ENCODE measurements around the gene NCAPG2. TPM values are rescaled to one million over a fixed set of nuclear protein-coding genes. Genes with fewer than 3 reads are reported as not detected.

Gene NCAPG2, protein sequence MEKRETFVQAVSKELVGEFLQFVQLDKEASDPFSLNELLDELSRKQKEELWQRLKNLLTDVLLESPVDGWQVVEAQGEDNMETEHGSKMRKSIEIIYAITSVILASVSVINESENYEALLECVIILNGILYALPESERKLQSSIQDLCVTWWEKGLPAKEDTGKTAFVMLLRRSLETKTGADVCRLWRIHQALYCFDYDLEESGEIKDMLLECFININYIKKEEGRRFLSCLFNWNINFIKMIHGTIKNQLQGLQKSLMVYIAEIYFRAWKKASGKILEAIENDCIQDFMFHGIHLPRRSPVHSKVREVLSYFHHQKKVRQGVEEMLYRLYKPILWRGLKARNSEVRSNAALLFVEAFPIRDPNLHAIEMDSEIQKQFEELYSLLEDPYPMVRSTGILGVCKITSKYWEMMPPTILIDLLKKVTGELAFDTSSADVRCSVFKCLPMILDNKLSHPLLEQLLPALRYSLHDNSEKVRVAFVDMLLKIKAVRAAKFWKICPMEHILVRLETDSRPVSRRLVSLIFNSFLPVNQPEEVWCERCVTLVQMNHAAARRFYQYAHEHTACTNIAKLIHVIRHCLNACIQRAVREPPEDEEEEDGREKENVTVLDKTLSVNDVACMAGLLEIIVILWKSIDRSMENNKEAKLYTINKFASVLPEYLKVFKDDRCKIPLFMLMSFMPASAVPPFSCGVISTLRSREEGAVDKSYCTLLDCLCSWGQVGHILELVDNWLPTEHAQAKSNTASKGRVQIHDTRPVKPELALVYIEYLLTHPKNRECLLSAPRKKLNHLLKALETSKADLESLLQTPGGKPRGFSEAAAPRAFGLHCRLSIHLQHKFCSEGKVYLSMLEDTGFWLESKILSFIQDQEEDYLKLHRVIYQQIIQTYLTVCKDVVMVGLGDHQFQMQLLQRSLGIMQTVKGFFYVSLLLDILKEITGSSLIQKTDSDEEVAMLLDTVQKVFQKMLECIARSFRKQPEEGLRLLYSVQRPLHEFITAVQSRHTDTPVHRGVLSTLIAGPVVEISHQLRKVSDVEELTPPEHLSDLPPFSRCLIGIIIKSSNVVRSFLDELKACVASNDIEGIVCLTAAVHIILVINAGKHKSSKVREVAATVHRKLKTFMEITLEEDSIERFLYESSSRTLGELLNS
- 6.2 and 24.4 TPM in 2 replicates for total RNA-seq

DNA sequence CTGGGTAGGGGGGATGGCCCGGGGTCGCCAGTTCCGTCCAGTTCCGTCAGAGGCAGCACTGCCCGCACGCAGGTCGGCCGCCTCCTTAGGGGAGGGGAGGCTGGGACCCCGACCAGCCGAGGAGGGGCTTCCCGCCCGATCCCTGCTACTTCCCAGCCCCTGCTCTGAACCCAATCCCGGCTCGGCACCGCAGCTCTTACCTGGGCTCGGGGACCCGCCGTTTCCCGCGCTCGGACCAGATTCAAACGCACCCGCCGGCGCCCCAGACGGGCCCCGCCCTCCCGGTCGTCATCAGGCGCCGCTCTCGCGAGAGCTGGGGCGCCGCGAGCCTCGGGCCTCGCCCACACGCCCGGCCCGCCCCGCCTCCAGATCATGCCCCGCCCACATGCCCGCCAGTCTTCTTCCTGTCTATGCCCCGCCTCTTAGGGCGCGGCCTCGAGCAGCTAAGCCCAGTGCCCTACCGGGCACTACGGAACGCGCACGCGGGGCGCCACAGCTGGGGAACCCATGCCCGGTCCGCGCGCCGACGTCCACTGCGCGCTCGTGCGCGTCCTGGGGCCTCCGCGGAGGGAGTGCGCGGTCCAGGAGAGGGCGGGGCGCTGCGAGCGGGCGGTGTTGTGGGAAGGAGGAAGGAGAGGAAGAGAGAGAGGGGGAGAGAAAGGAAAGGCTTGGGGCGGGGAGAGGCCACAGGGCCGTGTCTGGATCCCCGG is at the start of gene NCAPG2:
NCAPG2 (minus strand) TSS at position 281 of the 710 bp plus-strand sequence. CDS start 2,905 bp downstream, outside the sequence.

DNA sequence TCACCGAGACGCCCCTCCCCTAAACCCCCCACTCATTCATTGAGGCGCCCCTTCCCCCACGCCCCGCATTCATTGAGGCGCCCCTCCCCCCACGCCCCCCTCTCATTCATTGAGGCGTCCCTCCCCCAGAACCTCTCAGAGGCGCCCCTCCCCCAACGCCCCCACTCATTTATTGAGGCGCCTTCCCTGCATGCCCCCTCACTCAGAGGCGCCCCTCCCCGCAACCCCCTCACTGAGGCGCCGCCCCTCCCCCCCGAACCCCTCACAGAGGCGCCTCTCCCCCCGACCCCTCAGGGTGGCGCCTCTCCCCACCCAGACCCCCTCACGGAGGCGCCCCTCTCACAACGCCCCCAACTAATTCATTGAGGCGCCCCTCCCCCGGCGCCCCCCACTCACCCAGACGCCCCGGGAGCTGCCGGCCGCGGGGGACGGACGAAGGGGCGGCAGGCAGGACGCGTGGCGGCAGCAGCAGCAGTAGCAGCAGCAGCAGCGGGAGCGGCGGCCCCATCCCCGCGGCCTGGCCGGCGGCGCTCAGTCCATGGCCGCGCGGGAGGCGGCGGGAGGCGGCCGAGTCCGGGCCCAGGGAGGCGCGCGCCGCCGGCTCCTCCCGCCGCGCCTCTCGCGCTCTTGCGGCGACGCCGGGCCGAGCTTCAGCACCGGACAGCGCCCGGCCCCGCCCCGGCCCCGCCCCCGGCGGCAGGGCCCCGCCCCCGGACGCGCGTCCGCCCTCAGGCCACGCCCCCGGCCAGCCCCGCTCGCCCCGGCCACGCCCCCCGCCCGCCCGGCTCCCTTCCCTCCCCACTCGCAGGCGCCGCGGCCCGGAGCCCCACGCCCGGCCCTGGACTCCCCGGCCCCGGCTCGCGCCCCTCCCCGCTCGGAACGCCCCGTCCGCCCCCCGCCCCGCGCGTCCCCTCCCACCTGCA is 117.2 kb downstream of the NCAPG2 start, which contains the start of gene PTPRN2:
PTPRN2 (minus strand) TSS at position 662 of the 923 bp plus-strand sequence.

Other genes with a start within 250 kb of the NCAPG2 start
- gene PTPRN2, start 117.0 kb downstream of the NCAPG2 start, total RNA-seq, result under 0.01 and 0.05 TPM in 2 replicates
- gene ESYT2, start 124.7 kb upstream of the NCAPG2 start, total RNA-seq, result 111 and 123 TPM in 2 replicates
- 8.9 and 10.3 TPM in 2 replicates for gene DYNC2I1, start 151.8 kb upstream of the NCAPG2 start, total RNA-seq